ENCODE measurements around the gene CCR6.

GRCh38 chr6:167092672-167093339, 30.1 kb upstream of the CCR6 start:
- TF ChIP-seq, protein P1, sequence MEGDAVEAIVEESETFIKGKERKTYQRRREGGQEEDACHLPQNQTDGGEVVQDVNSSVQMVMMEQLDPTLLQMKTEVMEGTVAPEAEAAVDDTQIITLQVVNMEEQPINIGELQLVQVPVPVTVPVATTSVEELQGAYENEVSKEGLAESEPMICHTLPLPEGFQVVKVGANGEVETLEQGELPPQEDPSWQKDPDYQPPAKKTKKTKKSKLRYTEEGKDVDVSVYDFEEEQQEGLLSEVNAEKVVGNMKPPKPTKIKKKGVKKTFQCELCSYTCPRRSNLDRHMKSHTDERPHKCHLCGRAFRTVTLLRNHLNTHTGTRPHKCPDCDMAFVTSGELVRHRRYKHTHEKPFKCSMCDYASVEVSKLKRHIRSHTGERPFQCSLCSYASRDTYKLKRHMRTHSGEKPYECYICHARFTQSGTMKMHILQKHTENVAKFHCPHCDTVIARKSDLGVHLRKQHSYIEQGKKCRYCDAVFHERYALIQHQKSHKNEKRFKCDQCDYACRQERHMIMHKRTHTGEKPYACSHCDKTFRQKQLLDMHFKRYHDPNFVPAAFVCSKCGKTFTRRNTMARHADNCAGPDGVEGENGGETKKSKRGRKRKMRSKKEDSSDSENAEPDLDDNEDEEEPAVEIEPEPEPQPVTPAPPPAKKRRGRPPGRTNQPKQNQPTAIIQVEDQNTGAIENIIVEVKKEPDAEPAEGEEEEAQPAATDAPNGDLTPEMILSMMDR (IDR thresholded peaks at IDR 0.05) = no peak
- TF ChIP-seq POLR2A (IDR thresholded peaks at IDR 0.05) = no peak
